Keratinocyte (primary cell): ENCODE measurements around the gene ALS2. TPM values are rescaled to one million over a fixed set of nuclear protein-coding genes. Genes with fewer than 3 reads are reported as not detected.

Experiments used
- DNase-seq: peaks from one replicate; pipeline ENCODE4 v3.0.0-alpha.2; 2011; ENCODE audit warnings: low read depth, missing footprints, low spot score
- FAIRE-seq: peaks from 2 replicates; lab custom pipeline; 2011; peaks lifted over from hg19 to GRCh38; lab: Jason Lieb, UNC
- H2AFZ ChIP-seq: 2 replicates; pipeline ENCODE4 v1.6.0; 2012; ENCODE audit warnings: low read length, control low read depth, inconsistent platforms; ENCODE audit not compliant: control insufficient read depth
- H3K27ac ChIP-seq: 2 replicates; pipeline ENCODE4 v1.5.1; 2011; ENCODE audit warnings: low read length; ENCODE audit not compliant: control insufficient read depth, insufficient read depth
- H3K27me3 ChIP-seq: 3 replicates; pipeline ENCODE4 v1.6.0; 2011; ENCODE audit warnings: low read length; ENCODE audit not compliant: control insufficient read depth, insufficient read depth; ENCODE audit errors: extremely low read depth
- H3K36me3 ChIP-seq, 2 experiments: 2 replicates in 1 of 2; 3 replicates in 1 of 2; pipeline ENCODE4 v1.5.1; 2011; ENCODE audit warnings: low read length in 2 of 2, mild to moderate bottlenecking in 1 of 2; ENCODE audit not compliant: control insufficient read depth in 2 of 2, insufficient read depth in 2 of 2; ENCODE audit errors: extremely low read depth in 1 of 2
- H3K4me1 ChIP-seq: 3 replicates; pipeline ENCODE4 v1.5.1; 2011; ENCODE audit warnings: low read length; ENCODE audit not compliant: control insufficient read depth, insufficient read depth; ENCODE audit errors: extremely low read depth
- H3K4me2 ChIP-seq: 3 replicates; pipeline ENCODE4 v1.6.0; 2011; ENCODE audit warnings: low read depth, low read length; ENCODE audit not compliant: control insufficient read depth, insufficient read depth; ENCODE audit errors: extremely low read depth
- H3K4me3 ChIP-seq, 3 experiments: fragments of 200-600 bp in 1 of 3; sonication (generic) in 1 of 3; 2 replicates in 2 of 3; 3 replicates in 1 of 3; pipeline ENCODE4 v1.5.1; 2011 to 2016; ENCODE audit warnings: low read length in 3 of 3, mild to moderate bottlenecking in 3 of 3, control low read depth in 2 of 3, inconsistent platforms in 1 of 3, low read depth in 1 of 3, mixed read lengths in 1 of 3, mixed run types in 1 of 3, moderate library complexity in 1 of 3; ENCODE audit not compliant: control insufficient read depth in 2 of 3, insufficient read depth in 2 of 3; ENCODE audit errors: extremely low read depth in 1 of 3
- H3K79me2 ChIP-seq: 2 replicates; pipeline ENCODE4 v1.6.0; 2012; ENCODE audit warnings: low read length; ENCODE audit not compliant: control insufficient read depth, insufficient read depth
- H3K9ac ChIP-seq: 3 replicates; pipeline ENCODE4 v1.6.0; 2011; ENCODE audit warnings: low read length; ENCODE audit not compliant: control insufficient read depth, insufficient read depth; ENCODE audit errors: extremely low read depth
- H3K9me1 ChIP-seq: 3 replicates; pipeline ENCODE4 v1.6.0; 2011; ENCODE audit warnings: low read length; ENCODE audit not compliant: control insufficient read depth, insufficient read depth; ENCODE audit errors: extremely low read depth
- H3K9me3 ChIP-seq: 2 replicates; pipeline ENCODE4 v1.5.1; 2012; ENCODE audit warnings: low read depth, low read length; ENCODE audit not compliant: control insufficient read depth
- H4K20me1 ChIP-seq: 3 replicates; pipeline ENCODE4 v1.6.0; 2011; ENCODE audit warnings: low read length; ENCODE audit not compliant: control insufficient read depth, insufficient read depth; ENCODE audit errors: extremely low read depth
- EZH2 ChIP-seq: IDR thresholded peaks from one replicate; pipeline ENCODE4 v1.6.1; 2012; ENCODE audit warnings: inconsistent platforms, mild to moderate bottlenecking, low read length, moderate library complexity
- dilution Hi-C: fragments of 300-500 bp; cut with MboI; formaldehyde crosslinking; loops from one replicate; pipeline ENCODE4 v1.7.0; 2020; ENCODE audit warnings: low sequenced_read_pairs; ENCODE audit not compliant: extremely low pct_ligation_motif_present
- polyA plus RNA-seq, 5 experiments: library from polyadenylated mRNA; depleted of rRNA in 3 of 5; stranded (reverse) in 3 of 5; stranded (forward) in 1 of 5; unstranded in 1 of 5; fragments of >200 nt; gene quantifications; 1 replicate in 1 of 5; 2 replicates in 3 of 5; 3 replicates in 1 of 5; pipeline versions ENCODE4 v1.2.1 to v1.2.3, GENCODE V29; 2011 to 2012; ENCODE audit warnings: missing spikeins in 2 of 5, low read depth in 1 of 5, low replicate concordance in 1 of 5
- TF ChIP-seq, protein P1 (sequence below), 3 experiments: IDR thresholded peaks in 1 of 3; conservative IDR thresholded peaks in 1 of 3; optimal IDR thresholded peaks in 1 of 3; 2 replicates in 2 of 3; 3 replicates in 1 of 3; pipeline versions ENCODE3 to v1.5.1; 2011; ENCODE audit warnings: low read length in 3 of 3, mild to moderate bottlenecking in 3 of 3, moderate library complexity in 2 of 3, control low read depth in 1 of 3, inconsistent platforms in 1 of 3; ENCODE audit not compliant: insufficient read depth in 2 of 3; ENCODE audit errors: extremely low read depth in 1 of 3

The ALS2 gene
- polyA plus RNA-seq, 1 donor (not counting 4 experiments of a cell fraction or from before 2014, with no cell fraction given), result 25.8 TPM

DNA sequence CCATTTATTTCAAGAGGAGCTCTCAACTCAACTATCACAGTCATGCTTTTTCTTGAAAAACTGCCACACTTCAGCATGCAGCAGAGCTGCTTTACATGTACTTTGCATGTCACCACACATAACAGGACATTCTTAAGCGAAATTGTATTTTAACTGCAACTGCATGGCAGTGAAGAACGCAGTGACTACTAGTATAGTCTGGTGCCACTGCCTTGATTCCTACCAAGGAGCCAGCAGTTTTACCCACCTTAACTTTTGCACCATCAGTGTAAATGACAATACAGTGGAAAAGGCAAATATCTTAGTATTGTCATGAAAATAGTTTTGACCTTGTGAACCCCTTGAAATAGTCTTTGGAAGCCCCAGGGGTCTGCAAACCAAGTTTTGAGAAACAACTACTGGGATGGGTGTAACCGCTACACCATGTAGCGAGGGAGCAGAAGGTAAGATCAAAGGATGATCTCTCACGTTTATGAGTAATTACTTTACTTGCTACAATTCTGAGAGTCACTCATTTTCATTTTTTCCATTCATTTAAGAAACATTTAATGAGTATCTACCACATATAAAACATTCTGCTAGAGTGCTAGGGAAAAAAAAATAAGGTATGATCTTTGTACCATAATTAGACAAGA, 50.0 kb downstream of the ALS2 start:
- Histone ChIP-seq H3K4me1 (peaks cover 11% of the 10 kb centered on the region), H3K9me1 (no peaks in the 10 kb centered on the region), H2AFZ (no peak overlapping the region), H3K27me3 (no peaks in the 10 kb centered on the region), H3K9me3 (no peaks in the 10 kb centered on the region), H3K79me2 (no peaks in the 10 kb centered on the region), H4K20me1 (no peaks in the 10 kb centered on the region), H3K36me3 (peaks cover 6 to 17% of the 10 kb centered on the region in 2 experiments), H3K9ac (no peak overlapping the region), H3K4me2 (no peak overlapping the region), H3K4me3 (no peak overlapping the region), H3K27ac (no peak overlapping the region)
- FAIRE-seq, result no peak
- TF ChIP-seq, protein P1, sequence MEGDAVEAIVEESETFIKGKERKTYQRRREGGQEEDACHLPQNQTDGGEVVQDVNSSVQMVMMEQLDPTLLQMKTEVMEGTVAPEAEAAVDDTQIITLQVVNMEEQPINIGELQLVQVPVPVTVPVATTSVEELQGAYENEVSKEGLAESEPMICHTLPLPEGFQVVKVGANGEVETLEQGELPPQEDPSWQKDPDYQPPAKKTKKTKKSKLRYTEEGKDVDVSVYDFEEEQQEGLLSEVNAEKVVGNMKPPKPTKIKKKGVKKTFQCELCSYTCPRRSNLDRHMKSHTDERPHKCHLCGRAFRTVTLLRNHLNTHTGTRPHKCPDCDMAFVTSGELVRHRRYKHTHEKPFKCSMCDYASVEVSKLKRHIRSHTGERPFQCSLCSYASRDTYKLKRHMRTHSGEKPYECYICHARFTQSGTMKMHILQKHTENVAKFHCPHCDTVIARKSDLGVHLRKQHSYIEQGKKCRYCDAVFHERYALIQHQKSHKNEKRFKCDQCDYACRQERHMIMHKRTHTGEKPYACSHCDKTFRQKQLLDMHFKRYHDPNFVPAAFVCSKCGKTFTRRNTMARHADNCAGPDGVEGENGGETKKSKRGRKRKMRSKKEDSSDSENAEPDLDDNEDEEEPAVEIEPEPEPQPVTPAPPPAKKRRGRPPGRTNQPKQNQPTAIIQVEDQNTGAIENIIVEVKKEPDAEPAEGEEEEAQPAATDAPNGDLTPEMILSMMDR (optimal IDR thresholded peaks at IDR 0.05 in 1 of 3, IDR thresholded peaks at IDR 0.05 in 1 of 3, conservative IDR thresholded peaks at IDR 0.05 in 1 of 3; ENCODE audit: extremely low read depth in 1 of 3, insufficient read depth in 2 of 3, low read length in 3 of 3), result no peak
- TF ChIP-seq EZH2, result no peak
- no peak for DNase-seq
- dilution Hi-C loops, result no loop called here

DNA sequence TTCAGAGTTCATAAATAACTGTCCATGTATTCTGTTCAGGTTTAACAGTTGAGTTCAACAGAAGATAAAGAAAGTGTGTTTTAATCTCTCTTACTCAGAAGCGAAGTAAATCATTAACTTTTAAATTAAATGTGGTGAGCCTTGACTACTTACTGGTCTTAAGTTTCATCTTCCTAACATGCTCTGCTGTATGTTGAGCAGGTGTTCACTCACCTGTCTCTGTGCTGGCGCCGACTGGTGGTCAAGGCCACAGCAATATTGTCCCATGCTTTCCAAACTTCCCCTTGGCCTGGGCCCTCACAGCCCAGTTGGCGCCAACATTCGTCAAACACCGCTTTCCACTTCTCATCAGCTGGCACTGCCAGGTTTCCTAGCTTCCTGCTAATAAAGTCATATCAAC, 65.3 kb downstream of the ALS2 start:
- H3K4me2 ChIP-seq, result no peak overlapping the region
- no peak for TF ChIP-seq EZH2
- TF ChIP-seq, protein P1 (optimal IDR thresholded peaks at IDR 0.05 in 1 of 3, IDR thresholded peaks at IDR 0.05 in 1 of 3, conservative IDR thresholded peaks at IDR 0.05 in 1 of 3; ENCODE audit: extremely low read depth in 1 of 3, insufficient read depth in 2 of 3, low read length in 3 of 3), result peak in 1 of 3 experiments; percentile 11
- FAIRE-seq (no peak), DNase-seq (no peak)
- no peaks in the 10 kb centered on the region for H3K4me1 ChIP-seq
- no peaks in the 10 kb centered on the region for H4K20me1 ChIP-seq
- no peak overlapping the region for H3K4me3 ChIP-seq
- no peak overlapping the region for H3K27ac ChIP-seq
- H2AFZ ChIP-seq, result no peak overlapping the region
- H3K27me3 ChIP-seq, result no peaks in the 10 kb centered on the region
- dilution Hi-C loops, result no loop called here
- H3K9me3 ChIP-seq, result no peaks in the 10 kb centered on the region
- peaks cover 16 to 17% of the 10 kb centered on the region in 2 experiments for H3K36me3 ChIP-seq
- H3K79me2 ChIP-seq, result no peaks in the 10 kb centered on the region
- H3K9me1 ChIP-seq, result peaks cover 3% of the 10 kb centered on the region
- no peak overlapping the region for H3K9ac ChIP-seq
